ENCODE results near the gene ZFPL1.

Gene ZFPL1

GRCh38 chr11:65083834-65084597 lies at the start of gene ZFPL1, which contains the start of gene CDCA5:
Gene ZFPL1 (plus strand): TSS chr11:65084222. CDS start chr11:65084699, 477 bp downstream.
Gene CDCA5 (minus strand): TSS chr11:65084040. CDS start chr11:65083978, 62 bp downstream.
- DNase-seq = peak; percentile 96

- no peak for DNase-seq
Measured at GRCh38 chr11:65034423-65034822, 49.6 kb upstream of the ZFPL1 start.

- no peak for DNase-seq
Measured at GRCh38 chr11:65035579-65035978, 48.4 kb upstream of the ZFPL1 start.

GRCh38 chr11:65036931-65037330 lies 47.1 kb upstream of the ZFPL1 start:
- DNase-seq = no peak

GRCh38 chr11:65040520-65040846 lies 43.5 kb upstream of the ZFPL1 start:
- no peak for DNase-seq

GRCh38 chr11:65040847-65041622 lies 43.0 kb upstream of the ZFPL1 start, which contains the start of gene SAC3D1:
Gene SAC3D1 (plus strand): TSS chr11:65041210. CDS start chr11:65041293, 83 bp downstream.
- peak; percentile 90 for DNase-seq

- no peak for DNase-seq
Measured at GRCh38 chr11:65042891-65043290, 41.1 kb upstream of the ZFPL1 start.

GRCh38 chr11:65043881-65044501 lies 40.0 kb upstream of the ZFPL1 start:
- no peak for DNase-seq

- DNase-seq = no peak
Measured at GRCh38 chr11:65045061-65045460, 39.0 kb upstream of the ZFPL1 start.

- no peak for DNase-seq
Measured at GRCh38 chr11:65045728-65046127, 38.3 kb upstream of the ZFPL1 start.

- peak; percentile 54 for DNase-seq
Measured at GRCh38 chr11:65047581-65048422, 36.2 kb upstream of the ZFPL1 start.

- no peak for DNase-seq
Measured at GRCh38 chr11:65051398-65051858, 32.6 kb upstream of the ZFPL1 start.

GRCh38 chr11:65053827-65054508 lies 30.1 kb upstream of the ZFPL1 start:
- DNase-seq = peak; percentile 41

GRCh38 chr11:65055538-65055937 lies 28.5 kb upstream of the ZFPL1 start:
- DNase-seq = no peak

GRCh38 chr11:65056999-65057398 lies 27.0 kb upstream of the ZFPL1 start:
- no peak for DNase-seq

GRCh38 chr11:65057526-65057925 lies 26.5 kb upstream of the ZFPL1 start:
- no peak for DNase-seq

GRCh38 chr11:65058012-65058411 lies 26.0 kb upstream of the ZFPL1 start:
- DNase-seq = no peak

- DNase-seq = no peak
Measured at GRCh38 chr11:65058419-65059054, 25.5 kb upstream of the ZFPL1 start, which contains the start of gene NAALADL1. Gene NAALADL1 (minus strand): TSS chr11:65058553. CDS start chr11:65058521, 32 bp downstream.

- no peak for DNase-seq
Measured at GRCh38 chr11:65059523-65059922, 24.5 kb upstream of the ZFPL1 start.

GRCh38 chr11:65059959-65060824 lies 23.8 kb upstream of the ZFPL1 start:
- no peak for DNase-seq
